GM12892 (cell line): ENCODE results near the gene HBB.

ENCODE experiments used
- POLR2A ChIP-seq: IDR thresholded peaks from 2 replicates; pipeline ENCODE4 v1.6.1; 2011; ENCODE audit warnings: low read depth, low read length, control low read depth
- POLR2AphosphoS5 ChIP-seq: IDR thresholded peaks from 2 replicates; pipeline ENCODE4 v1.6.1; 2011; ENCODE audit warnings: low read depth, low read length, control low read depth
- TAF1 ChIP-seq: IDR thresholded peaks from 2 replicates; pipeline ENCODE4 v1.6.1; 2011; ENCODE audit warnings: low read depth, mild to moderate bottlenecking, control low read depth, low read length, borderline replicate concordance

DNA sequence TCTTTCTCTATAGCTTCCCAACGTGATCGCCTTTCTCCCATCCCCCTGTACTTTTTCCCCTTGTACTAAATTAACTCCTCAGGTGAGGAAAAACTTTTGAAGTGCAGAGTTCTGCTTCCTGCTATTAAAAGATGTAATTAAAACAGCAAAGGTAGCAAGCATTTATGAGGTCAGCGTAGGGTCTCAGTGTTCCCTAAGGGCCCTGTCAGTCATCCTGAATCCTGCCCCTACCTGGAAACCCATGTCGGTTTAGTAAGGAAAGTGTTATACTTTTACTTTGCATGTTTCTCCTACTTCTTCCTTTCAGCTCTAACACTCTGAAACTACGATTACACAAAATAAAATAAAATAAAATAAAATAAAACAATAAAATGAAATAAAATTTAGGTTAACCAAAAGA lies 1.3 kb upstream of the HBB start:
- TF ChIP-seq POLR2A (no peak), TAF1 (no peak), POLR2AphosphoS5 (no peak)
